Mucosa of rectum (tissue), 2 donors: ENCODE measurements around the gene CHERP.

Source experiments
- H3K27ac ChIP-seq, 2 donors: one replicate each; pipeline ENCODE4 v1.7.0; 2013; ENCODE audit warnings: inconsistent platforms in 2 of 2, low read depth in 2 of 2, low read length in 2 of 2
- H3K27me3 ChIP-seq, 2 donors: one replicate each; pipeline ENCODE4 v1.7.0; 2013; ENCODE audit warnings: low read length in 2 of 2; ENCODE audit not compliant: control insufficient read depth in 2 of 2, insufficient read depth in 2 of 2
- H3K36me3 ChIP-seq, 2 donors: one replicate each; pipeline ENCODE4 v1.7.0; 2013; ENCODE audit warnings: low read length in 2 of 2; ENCODE audit not compliant: control insufficient read depth in 2 of 2, insufficient read depth in 2 of 2
- H3K4me1 ChIP-seq, 2 donors: one replicate each; pipeline ENCODE4 v1.7.0; 2013; ENCODE audit warnings: low read length in 2 of 2, mild to moderate bottlenecking in 1 of 2; ENCODE audit not compliant: control insufficient read depth in 2 of 2, insufficient read depth in 2 of 2
- H3K4me3 ChIP-seq, 2 donors: one replicate each; pipeline ENCODE4 v1.7.0; 2013; ENCODE audit warnings: low read length in 2 of 2
- H3K9ac ChIP-seq, 2 donors: one replicate each; pipeline ENCODE4 v1.7.0; 2013; ENCODE audit warnings: low read length in 2 of 2, low read depth in 1 of 2, mild to moderate bottlenecking in 1 of 2
- H3K9me3 ChIP-seq, 2 donors: one replicate each; pipeline ENCODE4 v1.7.0; 2013; ENCODE audit warnings: low read length in 2 of 2; ENCODE audit not compliant: control insufficient read depth in 2 of 2
- donor health status: healthy.
- donor health status: Normal muscosa, but diverticular disease.

Gene CHERP

GRCh38 chr19:16529466-16530144 is 12.6 kb downstream of the CHERP start:
- no peaks in the 10 kb centered on the region for H3K4me1 ChIP-seq
- peaks cover 75 to 89% of the 10 kb centered on the region in 2 donors for H3K36me3 ChIP-seq
- no peak overlapping the region for H3K4me3 ChIP-seq
- no peak overlapping the region for H3K9ac ChIP-seq
- H3K27ac ChIP-seq = no peak overlapping the region
- H3K27me3 ChIP-seq = no peaks in the 10 kb centered on the region
- no peaks in the 10 kb centered on the region for H3K9me3 ChIP-seq

DNA sequence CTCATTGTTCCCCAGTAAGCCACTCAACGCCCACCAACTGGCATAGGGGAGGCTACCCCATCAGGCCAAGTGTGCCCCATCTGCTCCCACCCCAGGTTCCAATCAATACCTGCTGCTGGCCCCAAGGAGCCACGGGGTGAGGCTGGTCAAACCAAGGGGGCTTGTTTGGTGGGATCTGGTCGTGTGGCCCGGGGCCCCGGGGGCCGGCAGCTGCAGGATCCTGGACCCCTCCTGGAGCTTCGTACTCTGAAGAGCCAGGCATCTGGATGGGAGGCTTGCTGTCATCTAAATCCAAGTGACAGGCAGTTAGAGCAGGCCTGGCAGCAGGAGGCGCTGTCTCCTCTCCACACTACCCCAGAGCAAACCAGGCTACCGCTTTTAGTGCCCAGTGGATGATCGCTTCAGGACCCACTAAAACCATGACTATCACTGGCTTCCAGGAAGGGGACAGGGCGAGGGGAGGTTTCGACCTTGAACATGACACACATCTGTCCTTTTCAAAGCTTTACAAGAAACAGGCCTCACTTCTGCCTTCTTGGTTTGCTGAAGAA is 14.2 kb downstream of the CHERP start:
- no peaks in the 10 kb centered on the region for H3K4me1 ChIP-seq
- no peak overlapping the region for H3K4me3 ChIP-seq
- H3K27me3 ChIP-seq = no peaks in the 10 kb centered on the region
- H3K27ac ChIP-seq = no peak overlapping the region
- no peaks in the 10 kb centered on the region for H3K9me3 ChIP-seq
- peaks cover 74 to 86% of the 10 kb centered on the region in 2 donors for H3K36me3 ChIP-seq
- no peak overlapping the region for H3K9ac ChIP-seq

DNA sequence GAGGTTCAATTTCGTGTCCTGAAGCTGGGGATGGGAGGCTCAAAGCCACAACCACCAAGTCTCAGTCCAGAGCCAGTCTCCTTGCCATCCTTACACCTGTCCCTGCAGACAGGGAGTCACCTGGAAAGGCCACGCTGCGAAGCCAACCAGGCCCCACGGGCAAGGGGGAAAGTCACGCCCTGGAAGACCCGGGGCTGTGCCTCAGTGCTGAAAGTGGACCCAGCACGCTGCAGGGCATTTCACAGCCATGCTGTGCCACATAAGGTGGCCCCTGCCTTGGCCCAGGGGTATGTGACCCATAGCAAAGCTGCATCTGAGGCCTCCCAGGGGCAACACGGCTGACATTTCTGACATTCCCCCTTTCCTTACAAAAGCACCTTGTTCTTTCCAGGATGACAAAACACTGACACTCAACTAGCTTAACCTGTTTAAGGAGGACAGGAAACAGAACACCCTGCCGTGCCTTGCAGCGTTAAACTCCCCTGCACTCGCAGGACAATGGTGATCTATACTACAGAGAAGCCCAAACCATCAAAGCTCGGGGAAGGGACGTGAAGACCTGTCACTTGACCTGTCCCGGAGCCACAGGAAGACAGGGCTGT is 14.8 kb downstream of the CHERP start:
- Histone ChIP-seq H3K36me3 (peaks cover 74 to 87% of the 10 kb centered on the region in 2 donors), H3K27ac (no peak overlapping the region), H3K9ac (no peak overlapping the region), H3K4me3 (no peak overlapping the region), H3K9me3 (no peaks in the 10 kb centered on the region), H3K27me3 (no peaks in the 10 kb centered on the region), H3K4me1 (no peaks in the 10 kb centered on the region)

GRCh38 chr19:16525751-16526481 is 16.3 kb downstream of the CHERP start:
- Histone ChIP-seq H3K27me3 (no peaks in the 10 kb centered on the region), H3K9ac (no peak overlapping the region), H3K36me3 (peaks cover 72 to 82% of the 10 kb centered on the region in 2 donors), H3K4me3 (no peak overlapping the region), H3K9me3 (no peaks in the 10 kb centered on the region), H3K27ac (no peak overlapping the region), H3K4me1 (no peaks in the 10 kb centered on the region)

DNA sequence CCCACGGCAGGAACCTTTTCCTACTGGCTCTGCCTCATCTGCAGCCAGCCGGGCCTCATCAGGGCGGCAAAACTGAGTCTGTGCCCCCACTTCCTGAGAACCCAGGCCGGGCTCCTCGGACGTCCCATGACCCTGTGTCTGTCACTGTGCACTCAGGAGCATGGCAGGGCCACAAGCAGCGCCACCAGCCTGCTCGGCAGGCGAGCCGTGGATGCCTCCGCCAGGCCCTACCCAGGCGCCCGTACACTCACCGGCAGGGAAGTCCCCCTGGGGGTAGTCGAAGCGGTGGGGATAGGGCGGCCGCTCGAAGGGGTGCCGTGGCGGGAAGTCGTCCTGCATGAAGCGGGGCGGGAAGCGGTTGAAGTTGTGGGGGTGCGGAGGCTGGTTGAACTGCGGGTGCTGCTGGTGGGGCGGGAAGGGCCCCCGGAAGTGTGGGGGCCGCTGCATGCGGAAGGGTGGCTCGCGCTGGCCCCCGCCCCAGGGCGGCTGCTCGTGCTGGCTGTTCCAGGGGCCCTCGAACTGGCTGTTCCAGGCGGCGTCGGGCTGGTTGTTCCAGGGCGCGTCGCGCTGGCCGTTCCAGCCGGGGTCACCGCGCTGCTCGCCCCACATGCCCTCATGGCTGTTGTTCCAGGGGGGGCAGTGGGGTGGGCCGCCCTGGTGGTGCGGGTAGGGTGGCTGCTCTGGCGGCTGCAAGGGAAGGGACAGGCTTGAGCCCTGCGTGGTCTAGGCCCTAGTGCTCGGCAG is 17.1 kb downstream of the CHERP start:
- Histone ChIP-seq H3K36me3 (peaks cover 75 to 82% of the 10 kb centered on the region in 2 donors), H3K9ac (no peak overlapping the region), H3K4me1 (no peaks in the 10 kb centered on the region), H3K9me3 (no peaks in the 10 kb centered on the region), H3K27ac (no peak overlapping the region), H3K4me3 (no peak overlapping the region), H3K27me3 (no peaks in the 10 kb centered on the region)

DNA sequence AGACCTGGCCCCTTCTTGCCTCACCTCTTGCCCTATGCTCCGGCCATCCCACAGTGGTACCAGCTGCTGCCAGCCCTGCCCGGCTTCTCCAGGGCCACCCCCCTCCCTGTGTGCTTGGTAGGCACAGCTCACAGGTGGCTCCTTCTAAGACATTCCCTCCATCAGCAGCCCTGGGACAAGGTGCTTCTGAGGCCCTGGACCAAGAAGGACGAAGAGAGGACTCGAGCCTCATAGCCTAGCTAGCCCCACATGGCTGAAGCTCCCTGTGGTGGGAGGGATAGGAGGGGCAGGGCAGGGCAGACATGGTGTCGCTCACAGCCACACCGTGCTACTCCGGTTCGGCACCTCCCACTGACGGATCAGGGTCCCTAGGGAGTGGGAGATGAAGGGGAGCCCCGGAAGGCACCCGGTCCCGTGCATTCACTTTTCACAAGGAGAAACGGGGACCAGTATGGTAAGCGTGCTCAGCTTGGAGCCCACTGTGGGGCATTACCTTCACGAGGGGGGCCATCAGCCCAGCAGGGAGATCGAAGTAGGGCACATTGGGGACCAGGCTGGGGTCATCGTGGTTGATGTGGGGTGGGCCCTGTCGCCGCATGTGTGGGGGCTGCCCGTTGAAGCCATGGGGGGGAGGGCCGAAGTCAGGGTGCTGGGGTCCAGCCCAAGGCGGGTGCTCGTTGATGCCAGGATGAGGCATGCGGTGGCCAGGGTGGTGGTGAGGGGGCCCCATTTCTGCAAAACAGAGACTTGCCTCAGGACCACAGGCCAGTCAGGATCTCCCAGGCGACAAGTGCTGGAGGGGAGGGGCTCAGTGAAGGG is 19.5 kb downstream of the CHERP start:
- H3K36me3 ChIP-seq = peaks cover 75 to 81% of the 10 kb centered on the region in 2 donors
- H3K27me3 ChIP-seq = no peaks in the 10 kb centered on the region
- H3K9me3 ChIP-seq = no peaks in the 10 kb centered on the region

DNA sequence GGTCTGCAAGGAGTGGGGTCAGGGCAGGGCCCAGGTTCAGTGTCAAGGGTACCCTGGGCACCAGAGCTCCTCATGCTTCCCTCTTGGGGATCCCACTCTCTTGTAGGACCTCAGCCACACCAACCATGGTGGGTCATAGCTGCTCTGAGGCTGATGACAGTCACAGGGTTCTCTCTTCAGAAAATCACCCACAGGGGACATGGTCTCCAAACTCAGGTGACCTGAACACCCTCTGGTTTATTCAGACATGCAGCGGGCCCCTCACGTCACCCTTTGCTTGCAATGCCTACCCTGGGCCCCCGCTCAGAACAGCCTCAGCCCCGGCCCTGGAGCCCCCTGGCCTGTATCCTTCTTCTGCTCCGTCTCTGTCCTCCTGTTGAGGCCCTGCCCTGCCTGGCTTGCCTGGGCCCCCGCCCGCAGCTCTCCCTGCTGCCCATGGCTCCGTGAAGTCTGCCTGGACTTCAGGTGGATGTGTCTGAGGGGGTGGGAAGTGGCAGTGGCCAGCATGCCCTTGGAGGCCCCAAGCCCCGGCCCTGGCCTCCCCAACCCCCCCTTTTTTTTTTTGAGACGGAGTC is 20.4 kb downstream of the CHERP start:
- Histone ChIP-seq H3K9me3 (no peaks in the 10 kb centered on the region), H3K9ac (no peak overlapping the region), H3K27ac (no peak overlapping the region), H3K4me1 (no peaks in the 10 kb centered on the region), H3K27me3 (no peaks in the 10 kb centered on the region), H3K4me3 (no peak overlapping the region), H3K36me3 (peaks cover 75 to 80% of the 10 kb centered on the region in 2 donors)

More for the DNA sequence above, 19.5 kb downstream of the CHERP start:
- H3K4me1 ChIP-seq = no peaks in the 10 kb centered on the region
- H3K27ac ChIP-seq = no peak overlapping the region
- H3K4me3 ChIP-seq = no peak overlapping the region
- no peak overlapping the region for H3K9ac ChIP-seq

DNA sequence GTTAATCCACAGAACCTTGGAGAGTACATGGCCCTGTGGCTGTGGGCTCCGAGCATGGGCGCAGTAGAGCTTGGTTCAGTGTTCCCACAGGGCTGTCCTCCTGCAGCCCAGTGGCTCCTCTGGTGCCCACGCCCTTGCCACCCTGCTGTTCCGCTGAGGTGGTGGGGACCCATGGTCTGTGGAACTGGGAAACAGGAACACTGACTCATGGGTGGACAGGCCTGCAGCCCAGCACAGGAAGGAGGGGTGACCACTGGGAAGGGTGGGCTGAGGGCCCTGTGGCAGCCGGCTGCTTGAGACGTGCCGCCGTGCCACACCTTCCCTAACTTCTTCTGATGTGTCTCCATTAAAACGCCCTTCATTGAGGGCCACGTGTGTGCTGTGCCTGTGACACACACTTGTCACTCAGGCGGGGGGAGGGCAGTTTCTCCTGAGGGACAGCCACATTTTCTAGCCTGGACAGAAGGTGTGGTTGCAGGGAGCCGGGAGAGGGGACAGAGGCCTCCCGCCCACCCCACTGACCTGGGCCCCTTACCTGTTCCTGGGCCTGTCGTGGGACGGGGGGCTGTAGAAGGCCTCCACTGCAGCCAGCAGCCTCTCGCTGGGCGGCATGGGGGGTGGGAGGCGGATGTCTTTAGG is 21.1 kb downstream of the CHERP start:
- Histone ChIP-seq H3K36me3 (peaks cover 72 to 79% of the 10 kb centered on the region in 2 donors), H3K9me3 (no peaks in the 10 kb centered on the region), H3K9ac (no peak overlapping the region), H3K27ac (no peak overlapping the region), H3K27me3 (no peaks in the 10 kb centered on the region), H3K4me3 (no peak overlapping the region), H3K4me1 (no peaks in the 10 kb centered on the region)
